ENCODE measurements around the gene FAM83E.

DNA sequence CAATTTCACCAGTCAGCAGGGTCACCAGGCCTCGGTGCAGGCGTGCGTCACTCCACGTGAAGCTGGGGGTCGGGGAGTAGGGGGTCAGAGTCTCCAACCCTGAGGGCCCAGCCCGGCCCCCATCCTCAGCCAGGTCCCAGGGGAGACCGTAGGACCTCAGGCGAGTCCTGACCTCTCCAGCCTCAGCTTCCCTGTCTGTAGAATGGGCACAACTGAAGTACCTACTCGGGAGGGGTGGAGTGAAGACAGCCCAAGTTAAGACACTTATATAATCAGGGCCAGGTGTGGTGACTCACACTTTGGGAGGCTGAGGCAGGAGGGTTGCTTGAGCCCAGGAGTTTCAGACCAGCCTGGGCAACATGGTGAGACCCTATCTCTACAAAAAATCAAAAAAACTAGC is 11.0 kb downstream of the FAM83E start:
- TF ChIP-seq, protein P1, sequence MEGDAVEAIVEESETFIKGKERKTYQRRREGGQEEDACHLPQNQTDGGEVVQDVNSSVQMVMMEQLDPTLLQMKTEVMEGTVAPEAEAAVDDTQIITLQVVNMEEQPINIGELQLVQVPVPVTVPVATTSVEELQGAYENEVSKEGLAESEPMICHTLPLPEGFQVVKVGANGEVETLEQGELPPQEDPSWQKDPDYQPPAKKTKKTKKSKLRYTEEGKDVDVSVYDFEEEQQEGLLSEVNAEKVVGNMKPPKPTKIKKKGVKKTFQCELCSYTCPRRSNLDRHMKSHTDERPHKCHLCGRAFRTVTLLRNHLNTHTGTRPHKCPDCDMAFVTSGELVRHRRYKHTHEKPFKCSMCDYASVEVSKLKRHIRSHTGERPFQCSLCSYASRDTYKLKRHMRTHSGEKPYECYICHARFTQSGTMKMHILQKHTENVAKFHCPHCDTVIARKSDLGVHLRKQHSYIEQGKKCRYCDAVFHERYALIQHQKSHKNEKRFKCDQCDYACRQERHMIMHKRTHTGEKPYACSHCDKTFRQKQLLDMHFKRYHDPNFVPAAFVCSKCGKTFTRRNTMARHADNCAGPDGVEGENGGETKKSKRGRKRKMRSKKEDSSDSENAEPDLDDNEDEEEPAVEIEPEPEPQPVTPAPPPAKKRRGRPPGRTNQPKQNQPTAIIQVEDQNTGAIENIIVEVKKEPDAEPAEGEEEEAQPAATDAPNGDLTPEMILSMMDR (IDR thresholded peaks at IDR 0.05; ENCODE audit: control extremely low read depth in 1 of 3, insufficient read depth in 1 of 3, low read depth in 1 of 3, low read length in 3 of 3): no peak
- TF ChIP-seq SP1 (IDR thresholded peaks at IDR 0.05; ENCODE audit: low read depth, low read length) (no peak), MAX (IDR thresholded peaks at IDR 0.05) (no peak), EZH2 (IDR thresholded peaks at IDR 0.05; ENCODE audit: low read depth, low read length, severe bottlenecking) (no peak), POLR2A (IDR thresholded peaks at IDR 0.05; ENCODE audit: control extremely low read depth in 1 of 2, low read depth in 2 of 2, low read length in 2 of 2) (no peak), SRF (IDR thresholded peaks at IDR 0.05; ENCODE audit: low read depth, low read length) (no peak)
